Measurements from ENCODE around the gene PTPRN2. TPM values are rescaled to one million over a fixed set of nuclear protein-coding genes. Genes with fewer than 3 reads are reported as not detected.
A peak's percentile ranks its signal among the peaks of the same experiment; 100 is the strongest.

The PTPRN2 gene
- total RNA-seq, 1 donor from 2014 or later, result 2.4 TPM

GRCh38 chr7:157614457-157615020, 973.1 kb downstream of the PTPRN2 start:
- H3K27me3 ChIP-seq (ENCODE audit: control insufficient read depth, insufficient read depth, low read length), result peaks cover 31% of the 10 kb centered on the region
- no peak overlapping the region for H3K4me3 ChIP-seq (ENCODE audit: low read depth, low read length)
- no peak for DNase-seq (ENCODE audit: low read depth)
- no peak for TF ChIP-seq CTCF (IDR thresholded peaks at IDR 0.05; ENCODE audit: insufficient read depth, low read length, poor library complexity, severe bottlenecking)
- no peaks in the 10 kb centered on the region for H3K36me3 ChIP-seq (ENCODE audit: control insufficient read depth, insufficient read depth, low read length)

GRCh38 chr7:157613575-157614322, 973.9 kb downstream of the PTPRN2 start:
- Histone ChIP-seq H3K27me3 (ENCODE audit: control insufficient read depth, insufficient read depth, low read length) (peaks cover 31% of the 10 kb centered on the region), H3K36me3 (ENCODE audit: control insufficient read depth, insufficient read depth, low read length) (no peaks in the 10 kb centered on the region), H3K4me3 (ENCODE audit: low read depth, low read length) (no peak overlapping the region)
- no peak for DNase-seq (ENCODE audit: low read depth)
- TF ChIP-seq CTCF (IDR thresholded peaks at IDR 0.05; ENCODE audit: insufficient read depth, low read length, poor library complexity, severe bottlenecking), result no peak

GRCh38 chr7:157612664-157613561, 974.7 kb downstream of the PTPRN2 start:
- no peak for DNase-seq (ENCODE audit: low read depth)
- peak overlapping the region; percentile 22 for H3K4me3 ChIP-seq (ENCODE audit: low read depth, low read length)
- TF ChIP-seq CTCF (IDR thresholded peaks at IDR 0.05; ENCODE audit: insufficient read depth, low read length, poor library complexity, severe bottlenecking), result no peak
- peaks cover 31% of the 10 kb centered on the region for H3K27me3 ChIP-seq (ENCODE audit: control insufficient read depth, insufficient read depth, low read length)
- H3K36me3 ChIP-seq (ENCODE audit: control insufficient read depth, insufficient read depth, low read length), result no peaks in the 10 kb centered on the region

GRCh38 chr7:157612009-157612663, 975.5 kb downstream of the PTPRN2 start:
- peaks cover 31% of the 10 kb centered on the region for H3K27me3 ChIP-seq (ENCODE audit: control insufficient read depth, insufficient read depth, low read length)
- TF ChIP-seq CTCF (IDR thresholded peaks at IDR 0.05; ENCODE audit: insufficient read depth, low read length, poor library complexity, severe bottlenecking), result no peak
- no peak overlapping the region for H3K4me3 ChIP-seq (ENCODE audit: low read depth, low read length)
- DNase-seq (ENCODE audit: low read depth), result no peak
- no peaks in the 10 kb centered on the region for H3K36me3 ChIP-seq (ENCODE audit: control insufficient read depth, insufficient read depth, low read length)

GRCh38 chr7:157611341-157611740, 976.3 kb downstream of the PTPRN2 start:
- no peak for DNase-seq (ENCODE audit: low read depth)
- Histone ChIP-seq H3K4me3 (ENCODE audit: low read depth, low read length) (no peak overlapping the region), H3K27me3 (ENCODE audit: control insufficient read depth, insufficient read depth, low read length) (peaks cover 31% of the 10 kb centered on the region), H3K36me3 (ENCODE audit: control insufficient read depth, insufficient read depth, low read length) (no peaks in the 10 kb centered on the region)
- TF ChIP-seq CTCF (IDR thresholded peaks at IDR 0.05; ENCODE audit: insufficient read depth, low read length, poor library complexity, severe bottlenecking), result no peak

Measured in kidney epithelial cell (primary cell).